CD4-positive, alpha-beta T cell treated with Interleukin-17A for 4 hours (primary cell): ENCODE measurements around the gene TBL1XR1.

Source experiments
- DNase-seq: peaks from one replicate; pipeline ENCODE4 v3.0.0-alpha.2; 2020; ENCODE audit warnings: mixed read lengths

Gene TBL1XR1

DNA sequence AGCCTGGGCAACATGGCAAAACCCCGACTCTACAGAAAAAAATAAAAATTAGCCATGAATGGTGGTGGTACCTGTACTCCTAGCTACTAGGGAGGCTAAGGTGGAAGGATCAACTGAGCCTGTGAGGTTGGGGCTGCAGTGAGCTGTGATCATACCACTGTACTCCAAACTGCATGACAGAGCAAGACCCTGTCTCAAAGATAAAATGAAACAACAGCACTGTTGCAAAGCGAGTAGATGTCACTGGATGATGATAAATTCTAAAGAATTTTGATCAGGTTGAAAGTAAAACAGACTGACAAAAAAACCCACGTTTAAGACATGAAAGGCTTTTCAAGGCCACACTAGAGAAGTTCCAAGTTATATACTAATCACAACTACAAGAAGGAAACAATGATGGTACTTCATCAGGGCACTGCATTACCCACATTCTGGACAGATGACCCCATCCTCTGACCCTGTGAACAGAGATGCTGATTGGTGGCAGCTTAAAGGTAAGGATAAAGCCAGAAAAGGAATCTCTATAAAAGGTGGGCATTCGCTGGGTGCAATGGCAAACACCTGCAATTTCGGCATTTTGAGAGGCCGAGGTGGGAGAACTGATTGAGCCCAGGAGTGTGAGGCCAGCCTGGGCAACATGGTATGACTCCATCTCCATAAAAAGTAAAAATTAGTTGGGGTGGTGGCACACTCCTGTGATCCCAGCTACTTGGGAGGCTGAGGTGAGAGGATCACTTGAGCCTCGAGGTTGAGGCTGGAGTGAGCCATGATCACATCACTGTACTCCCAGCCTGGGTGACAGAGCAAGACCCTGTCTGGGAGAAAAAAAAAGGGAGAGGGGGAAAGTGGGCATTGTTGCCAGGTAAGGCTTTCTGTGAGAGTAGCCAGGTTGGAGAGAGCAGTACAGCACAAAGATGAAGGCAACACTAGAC lies 59.2 kb downstream of the TBL1XR1 start:
- DNase-seq, result no peak

DNA sequence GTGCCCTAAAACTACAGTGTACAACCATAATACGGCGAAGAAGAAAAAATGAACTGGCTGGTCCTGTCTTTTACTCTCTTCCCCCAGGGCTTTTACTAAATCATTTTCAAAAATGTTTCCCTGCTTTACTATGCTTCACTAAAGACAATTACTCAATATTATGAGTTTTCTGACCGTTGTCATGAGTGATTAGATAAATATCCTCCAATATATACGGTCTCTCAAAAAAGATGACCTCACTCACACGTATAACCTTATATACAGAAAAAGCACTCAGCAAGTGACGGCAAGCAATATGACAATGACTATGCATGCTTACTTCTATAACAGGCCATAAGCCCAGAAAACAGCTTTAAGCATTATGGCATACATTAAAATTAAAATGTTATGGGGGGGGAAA lies 60.5 kb downstream of the TBL1XR1 start:
- DNase-seq, result no peak

DNA sequence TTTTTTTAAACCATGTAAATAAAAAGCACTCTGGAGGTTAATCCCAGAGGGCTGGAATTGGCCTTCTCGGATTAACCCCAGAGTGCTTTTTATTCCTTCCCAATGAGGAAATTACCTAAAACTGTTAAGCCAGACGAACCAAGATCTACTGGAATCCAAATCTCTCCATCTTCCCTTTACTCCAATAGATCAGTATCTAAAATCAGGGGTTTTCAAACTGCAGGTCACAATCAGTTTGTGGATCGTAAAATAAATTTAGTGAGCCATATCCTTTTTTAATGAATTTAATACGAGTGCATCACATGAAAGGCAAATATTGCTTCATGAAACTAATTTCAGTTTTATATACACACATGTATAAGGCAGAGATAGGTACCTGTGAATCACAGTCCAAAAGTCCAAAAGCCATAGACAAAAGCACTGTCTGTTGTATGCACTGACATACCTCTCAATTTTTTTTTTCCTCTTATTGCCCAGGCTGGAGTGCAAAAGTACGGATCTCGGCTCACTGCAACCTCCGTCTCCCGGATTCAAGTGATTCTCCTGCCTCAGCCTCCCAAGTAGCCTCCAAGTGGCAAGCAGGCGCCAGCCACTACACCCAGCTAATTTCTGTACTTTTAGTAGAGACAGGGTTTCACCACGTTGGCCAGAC lies 61.3 kb downstream of the TBL1XR1 start:
- no peak for DNase-seq

DNA sequence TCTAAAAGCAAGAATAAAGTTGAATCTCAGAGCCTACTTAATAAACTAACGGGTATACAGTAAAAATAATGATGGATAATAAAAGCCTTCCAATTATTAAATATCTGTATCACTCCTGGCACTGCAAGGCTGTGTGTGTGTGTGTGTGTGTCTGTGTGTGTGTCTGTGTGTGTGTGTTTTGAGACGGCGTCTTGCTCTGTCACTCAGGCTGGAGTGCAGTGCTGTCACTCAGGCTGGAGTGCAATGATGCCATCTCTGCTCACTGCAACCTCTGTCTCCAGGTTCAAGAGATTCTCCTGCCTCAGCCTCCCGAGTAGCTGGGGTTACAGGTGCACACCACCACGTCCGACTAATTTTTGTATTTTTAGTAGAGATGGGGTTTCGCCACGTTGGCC lies 62.5 kb downstream of the TBL1XR1 start:
- DNase-seq, result no peak

DNA sequence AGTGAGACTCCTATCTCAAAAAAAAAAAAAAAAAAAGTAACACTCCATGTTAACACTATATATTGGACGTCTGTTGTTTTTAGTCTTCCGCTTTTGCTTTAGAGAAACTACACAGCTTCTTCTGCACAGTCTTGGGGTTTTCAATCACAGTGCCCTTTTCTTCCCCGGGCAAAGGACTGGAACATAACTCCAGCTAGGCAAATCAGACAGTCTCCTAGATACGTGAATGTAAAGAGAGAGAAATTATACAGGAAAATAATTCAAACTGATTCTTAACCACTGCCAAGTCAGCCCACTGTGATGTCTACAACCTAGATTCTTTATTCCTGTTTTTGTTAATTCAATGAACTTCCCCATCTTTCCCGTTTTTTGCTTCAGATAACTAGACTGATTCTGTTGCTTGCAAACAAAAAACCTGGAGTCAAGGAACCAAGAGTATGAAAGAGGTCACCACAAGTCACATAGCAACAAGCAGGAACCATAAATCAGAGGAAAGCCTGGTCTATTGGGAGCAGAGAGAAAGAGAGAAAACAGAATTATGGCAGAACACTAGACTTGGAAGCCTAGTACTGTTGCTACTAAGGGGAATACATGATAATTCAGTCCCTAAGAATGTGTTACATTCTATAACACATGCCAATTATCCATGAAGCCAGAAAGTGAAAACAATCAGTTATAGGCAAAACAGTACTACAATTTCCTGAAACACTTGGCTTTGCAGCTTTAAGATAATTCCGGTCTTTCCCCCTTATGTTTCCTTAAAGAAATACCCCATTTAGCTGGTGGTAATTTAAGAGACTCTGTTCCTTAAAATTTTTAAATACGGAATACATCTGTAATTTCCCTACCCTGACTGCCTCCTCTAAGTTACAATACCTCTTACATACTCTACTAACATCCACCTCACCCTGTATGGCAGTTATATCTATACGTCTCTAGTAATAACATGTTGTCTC lies 63.1 kb downstream of the TBL1XR1 start:
- no peak for DNase-seq

DNA sequence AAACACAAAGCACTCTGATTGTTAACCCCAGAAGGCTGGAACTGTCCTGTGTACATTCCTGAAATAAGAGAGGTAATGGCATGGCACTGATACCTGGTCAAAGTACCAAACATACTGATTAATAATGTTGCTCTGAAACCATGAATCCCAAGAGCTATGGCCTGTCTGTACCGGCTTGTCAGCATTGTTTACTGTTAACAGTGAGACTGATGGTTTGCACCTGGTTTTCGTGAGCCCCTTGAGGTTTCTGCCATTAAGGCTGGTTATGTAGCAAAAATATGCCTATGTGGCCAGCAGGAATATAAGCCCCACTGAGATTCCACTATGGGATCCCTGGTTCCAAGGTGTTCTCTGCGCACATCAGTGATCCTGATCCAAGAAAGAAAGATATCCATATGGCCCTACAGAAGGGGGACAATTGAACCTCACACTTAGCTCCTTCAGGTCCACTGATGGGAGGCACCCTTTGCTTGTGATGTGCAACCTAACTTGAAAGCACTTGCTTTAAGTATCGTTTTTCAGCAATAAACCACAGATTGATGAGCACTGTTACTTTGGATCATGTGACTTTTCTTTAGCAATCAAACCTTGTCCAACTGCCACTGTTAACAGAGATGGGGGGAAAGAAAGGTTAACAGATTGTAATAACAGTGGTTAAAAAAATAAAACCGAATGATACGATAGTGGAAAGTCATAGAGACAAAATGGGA lies 65.2 kb downstream of the TBL1XR1 start:
- DNase-seq, result no peak

DNA sequence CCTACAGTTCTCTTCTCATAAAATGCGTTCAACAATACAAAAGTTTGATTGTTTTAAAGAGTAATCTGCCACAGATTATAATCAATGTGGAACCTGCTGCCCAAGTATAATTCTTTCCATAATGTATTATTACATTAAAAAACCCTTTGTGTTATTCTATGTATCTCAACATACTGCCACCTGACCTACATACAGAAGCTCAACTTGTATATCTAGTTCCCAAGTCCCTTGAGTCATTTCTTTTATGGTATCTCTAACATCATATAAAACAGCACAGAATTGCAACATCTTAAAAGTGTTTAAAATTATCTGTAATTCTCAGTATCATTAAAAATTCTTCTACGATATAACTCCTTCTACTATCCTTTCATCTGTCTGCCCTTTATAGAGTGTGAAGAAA lies 70.3 kb downstream of the TBL1XR1 start:
- DNase-seq, result no peak

DNA sequence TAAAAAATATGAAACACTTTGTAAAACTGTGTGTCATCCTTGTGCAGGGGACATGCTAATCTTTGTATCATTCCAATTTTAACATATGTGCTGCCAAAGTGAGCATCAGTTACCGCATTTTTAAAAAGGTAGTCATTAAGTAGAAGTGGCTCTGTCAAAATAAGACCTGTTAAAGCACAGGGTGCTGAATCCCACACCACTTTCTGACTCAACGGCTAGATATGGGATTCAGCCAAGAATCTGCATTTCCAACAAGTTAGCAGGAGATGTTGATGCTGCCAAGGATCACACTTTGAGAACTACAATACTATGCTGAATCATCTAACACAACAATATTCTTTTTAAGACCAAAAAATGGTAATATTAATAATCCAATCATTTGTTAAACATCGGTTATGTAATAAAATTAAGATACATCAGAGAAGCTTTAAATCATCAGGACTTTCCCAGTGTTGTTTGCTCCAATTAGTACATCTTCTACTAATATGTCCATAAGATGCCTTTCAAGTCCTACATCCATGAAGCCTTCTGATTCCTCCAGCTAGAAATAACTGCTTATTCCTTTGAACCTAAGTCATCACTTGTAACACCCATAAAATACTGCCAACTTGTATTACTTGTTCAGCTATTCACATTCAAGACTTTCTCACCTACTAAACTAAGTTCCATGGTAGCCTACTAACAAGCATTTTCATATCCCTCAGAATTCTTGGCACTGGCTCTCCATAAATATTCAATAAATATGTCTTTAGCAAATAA lies 71.1 kb downstream of the TBL1XR1 start:
- DNase-seq, result no peak

DNA sequence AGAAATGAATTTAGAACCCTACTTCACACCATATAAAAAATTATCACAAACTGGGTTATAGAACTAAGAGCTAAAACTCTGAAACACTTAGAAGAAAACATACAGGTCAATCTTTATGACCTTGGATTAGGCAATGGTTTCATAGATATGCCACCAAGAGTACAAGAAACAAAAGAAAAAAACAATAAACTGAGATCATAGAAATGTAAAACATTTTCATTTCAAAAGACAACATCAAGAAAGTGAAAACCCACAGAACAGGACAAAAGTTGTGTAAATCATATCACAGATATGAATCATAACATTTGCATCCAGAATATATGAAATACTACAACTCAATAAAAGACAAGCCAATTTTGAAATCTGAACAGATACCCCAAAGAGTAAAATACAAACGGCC lies 72.4 kb downstream of the TBL1XR1 start:
- no peak for DNase-seq

DNA sequence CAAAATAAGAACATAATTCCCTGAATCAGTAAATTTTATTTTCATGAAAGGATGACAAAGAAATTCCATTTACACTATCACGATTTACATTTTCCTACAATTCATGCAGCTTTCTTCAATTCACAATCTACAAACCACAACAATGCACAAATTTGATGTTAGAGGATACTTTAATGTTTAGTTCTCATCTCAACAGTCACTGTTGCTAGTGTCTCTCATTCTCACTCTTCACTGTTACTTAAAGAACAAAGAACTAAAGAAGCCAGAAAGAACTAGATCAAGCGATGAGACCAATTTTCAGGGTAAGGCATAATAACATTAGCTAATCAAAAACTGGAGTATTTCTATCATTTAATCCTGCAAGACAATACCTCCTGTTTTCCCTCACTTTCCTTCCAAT lies 73.5 kb downstream of the TBL1XR1 start:
- no peak for DNase-seq

DNA sequence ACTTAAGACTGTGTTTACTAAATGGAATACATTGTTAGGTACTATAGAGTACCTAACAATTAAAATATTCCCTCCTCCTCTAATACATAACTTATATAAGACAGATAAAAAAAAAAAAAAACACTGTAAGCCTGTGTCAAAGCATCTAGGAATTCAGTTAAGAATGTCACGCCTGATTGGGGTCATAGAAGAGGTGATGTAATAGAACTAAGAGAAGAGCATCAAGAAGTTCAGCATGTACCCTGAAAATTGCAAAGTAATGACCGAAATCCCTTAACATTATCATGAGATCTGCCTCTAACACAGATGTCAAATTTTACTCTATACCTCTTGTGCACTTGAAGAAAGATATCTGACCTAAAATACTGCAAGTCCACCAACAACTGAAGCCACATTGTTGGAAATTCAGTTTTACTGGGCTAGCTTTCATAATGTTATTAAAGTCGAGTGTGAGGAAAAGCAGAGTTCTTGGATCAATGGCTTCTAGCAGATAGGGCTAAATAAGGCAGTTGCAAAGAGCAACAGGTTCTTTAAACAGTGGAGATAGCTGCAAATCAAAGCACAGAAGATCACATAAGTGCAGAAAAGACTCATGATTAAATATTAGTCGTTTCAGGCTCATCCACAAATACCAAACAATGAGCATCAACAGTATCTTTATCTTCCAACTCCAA lies 75.0 kb downstream of the TBL1XR1 start:
- no peak for DNase-seq

DNA sequence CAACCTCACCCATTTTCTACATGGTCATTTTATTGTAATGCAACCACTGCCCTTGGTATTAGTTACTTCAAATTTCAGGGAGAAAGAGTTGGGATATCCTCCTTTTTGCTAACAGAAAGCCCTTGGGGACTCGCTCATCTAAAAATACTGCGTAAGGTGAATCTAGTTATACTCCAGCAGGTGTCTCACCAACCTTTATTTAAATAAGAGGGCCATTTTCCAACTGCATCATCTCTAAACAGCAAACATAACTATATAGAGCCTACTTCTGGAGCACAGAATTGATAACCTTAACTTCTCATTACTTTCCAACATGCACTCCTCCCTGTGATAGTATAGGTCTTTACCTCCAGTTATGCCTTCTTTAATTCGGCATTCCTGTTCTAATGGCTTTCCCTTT lies 77.5 kb downstream of the TBL1XR1 start:
- no peak for DNase-seq

DNA sequence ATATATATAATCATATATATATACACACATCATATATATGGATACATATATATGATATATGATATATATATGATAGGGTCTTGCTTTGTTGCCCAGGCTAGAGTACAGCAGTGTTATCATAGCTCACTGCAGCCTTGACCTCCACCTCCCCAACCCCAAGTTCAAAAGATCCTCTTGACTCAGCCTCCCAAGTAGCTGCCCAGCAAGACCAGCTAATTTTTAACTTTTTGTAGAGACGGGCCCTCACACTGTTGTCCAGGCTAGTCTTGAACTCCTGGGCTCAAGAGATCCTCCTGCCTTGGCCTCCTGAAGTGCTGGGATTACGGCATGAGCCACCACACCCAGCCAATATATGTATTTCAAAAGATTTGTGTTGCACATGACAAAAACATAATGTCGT lies 83.0 kb downstream of the TBL1XR1 start:
- no peak for DNase-seq

DNA sequence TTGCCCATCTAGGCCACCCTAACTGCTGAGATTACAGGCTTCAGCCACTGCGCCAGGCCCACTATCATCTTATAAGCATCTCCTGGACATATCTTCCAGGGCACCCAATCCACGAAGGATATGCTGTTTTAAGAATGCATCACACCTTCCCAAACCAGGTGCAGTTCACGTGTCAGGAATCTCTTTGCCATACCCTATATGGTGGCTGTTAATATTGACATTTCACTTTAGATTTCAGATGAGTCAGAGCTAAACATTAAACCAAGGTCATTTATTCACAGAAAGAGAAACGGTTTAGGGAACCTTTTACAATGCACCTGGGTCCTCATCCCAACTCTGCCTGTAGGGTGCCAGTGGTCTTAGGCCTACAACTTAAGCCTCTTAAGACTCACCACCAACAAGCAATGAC lies 85.7 kb downstream of the TBL1XR1 start:
- no peak for DNase-seq

DNA sequence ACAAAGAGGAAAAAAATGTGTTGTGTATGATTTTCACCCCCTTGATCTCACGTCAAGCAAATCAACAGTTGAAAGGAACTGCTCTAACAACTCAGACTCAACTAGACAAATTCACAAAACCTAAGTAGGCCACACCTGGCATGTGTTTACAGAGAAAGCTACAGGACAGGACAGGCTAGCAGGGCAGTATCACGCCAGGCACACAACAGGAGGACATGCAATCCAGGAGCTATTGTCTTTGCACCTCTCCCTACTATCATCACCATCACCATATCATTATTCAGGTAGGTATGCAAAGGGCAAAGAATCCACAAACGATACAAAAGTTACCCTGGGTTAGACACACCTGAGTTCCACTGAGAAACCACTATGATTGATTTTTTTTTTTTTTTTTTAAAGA lies 86.4 kb downstream of the TBL1XR1 start:
- DNase-seq, result no peak

DNA sequence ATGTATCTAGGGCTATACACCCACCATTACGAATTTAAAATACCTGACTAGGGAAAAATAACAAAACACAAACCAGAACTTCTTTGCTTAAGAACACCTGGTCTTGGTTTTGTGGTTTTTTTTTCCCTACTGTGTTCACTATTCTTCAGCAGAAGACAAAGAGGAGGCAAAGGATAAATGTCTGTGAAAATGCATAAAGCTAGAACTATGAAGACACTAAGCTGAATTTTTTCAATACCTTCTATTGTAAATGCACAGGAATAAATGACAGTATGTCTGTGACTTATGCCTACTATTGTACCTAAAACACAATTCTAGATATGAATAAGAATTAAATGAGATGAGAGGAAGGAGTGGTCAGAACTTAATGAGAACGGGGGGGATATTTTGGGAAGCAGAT lies 86.9 kb downstream of the TBL1XR1 start:
- DNase-seq, result no peak

DNA sequence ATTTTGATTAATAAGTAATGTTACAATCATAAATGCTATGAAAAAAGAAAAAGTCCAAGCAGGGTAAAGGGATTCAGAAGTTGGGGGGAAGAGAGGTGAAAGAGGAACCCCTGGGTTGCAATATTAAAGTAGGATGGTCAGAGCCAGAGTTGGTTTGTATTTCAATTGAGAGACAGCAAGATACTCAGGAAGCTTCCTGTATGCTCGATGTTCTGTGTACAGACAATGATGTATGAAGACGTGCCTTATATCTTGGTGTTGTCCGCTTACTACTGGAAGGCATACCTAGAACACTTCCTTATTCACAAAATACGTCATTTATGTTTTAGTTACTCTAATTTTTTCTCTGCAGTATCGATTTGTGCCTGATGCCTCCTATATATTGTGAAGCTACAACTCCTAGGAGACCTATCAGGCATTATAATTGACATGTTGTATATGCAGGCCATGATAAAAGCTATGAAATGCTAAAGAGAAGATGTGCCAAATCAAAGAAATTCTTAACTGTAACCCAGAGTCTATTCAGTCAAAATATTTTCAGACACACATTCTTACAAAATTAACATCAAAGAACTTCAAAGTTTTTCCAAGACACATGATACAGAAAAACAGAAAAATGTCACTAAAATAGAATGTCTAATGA lies 87.5 kb downstream of the TBL1XR1 start:
- DNase-seq, result no peak

DNA sequence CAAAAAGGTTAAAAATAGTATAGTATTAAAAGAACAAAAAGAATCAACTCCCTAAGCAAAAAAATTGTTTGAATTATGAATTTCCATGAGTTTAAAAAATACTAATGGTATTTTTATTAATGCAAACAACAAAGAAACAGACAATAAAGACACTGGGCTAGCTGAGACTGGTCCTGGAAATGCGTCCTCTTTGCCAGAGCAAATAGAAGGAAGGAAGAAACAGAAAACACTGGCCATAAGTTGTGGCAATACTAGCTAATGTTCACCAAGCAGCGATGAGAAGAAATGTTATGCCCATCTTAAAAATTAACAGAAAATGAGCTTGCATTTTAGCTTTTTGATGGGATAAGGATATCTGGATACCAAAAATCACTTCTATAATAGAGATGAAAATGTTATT lies 88.6 kb downstream of the TBL1XR1 start:
- no peak for DNase-seq

DNA sequence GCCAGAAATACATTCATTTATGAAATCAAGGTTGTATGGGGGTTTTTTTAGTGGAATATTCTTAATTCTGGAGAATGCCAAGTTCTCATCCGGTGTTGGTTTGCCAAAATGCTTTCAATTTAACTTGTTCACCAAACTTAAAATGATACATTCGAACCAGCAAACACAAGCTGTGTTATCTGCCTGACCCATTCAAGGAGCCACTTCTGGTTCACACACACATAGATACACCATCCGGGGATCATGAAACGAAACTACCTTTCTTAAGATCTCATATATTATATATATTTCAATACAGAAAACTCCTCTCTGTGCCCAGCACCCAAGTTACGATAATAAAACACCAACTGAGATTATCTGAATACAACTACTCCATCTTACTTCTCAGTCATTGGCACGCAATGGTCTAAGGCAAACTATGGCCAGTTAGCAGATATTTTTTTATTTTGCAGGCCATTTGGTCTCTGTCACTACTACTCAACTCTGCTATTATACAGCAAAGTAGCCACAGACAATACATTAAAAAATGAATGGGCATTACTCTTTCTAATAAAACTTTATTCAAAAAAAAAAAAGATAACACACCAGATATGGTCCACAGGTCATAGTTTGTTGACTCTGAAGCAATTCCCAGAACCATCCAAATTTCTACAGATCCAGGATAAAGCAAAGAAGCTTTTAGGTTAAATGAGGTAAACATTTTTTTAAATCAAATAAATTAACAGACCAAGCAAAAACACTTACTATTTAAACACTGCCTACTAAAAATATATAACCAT lies 89.6 kb downstream of the TBL1XR1 start:
- DNase-seq, result no peak

DNA sequence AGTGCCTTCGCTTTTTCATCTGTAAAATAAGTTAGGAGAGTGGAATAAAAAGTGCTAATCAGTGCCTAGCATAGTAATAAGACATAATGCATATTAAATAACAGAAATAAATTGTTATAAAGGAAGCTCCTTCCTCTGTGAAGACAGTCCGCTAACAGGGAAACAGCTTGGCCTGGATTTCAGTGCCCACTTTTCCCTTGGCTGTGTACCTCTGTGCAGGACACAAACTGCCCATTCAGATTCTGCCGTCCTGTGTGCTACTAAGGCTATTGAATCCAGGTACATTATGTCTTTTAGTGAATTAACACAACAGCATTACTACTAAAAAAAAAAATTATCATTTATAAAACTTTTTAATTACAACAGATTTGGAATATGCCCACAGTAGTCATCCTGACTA lies 90.7 kb downstream of the TBL1XR1 start:
- DNase-seq, result no peak
